ENCODE results near the gene P3H2.

GRCh38 chr3:189990826-189991225, 129.9 kb downstream of the P3H2 start:
- TF ChIP-seq YY1 (IDR thresholded peaks at IDR 0.05; ENCODE audit: insufficient read depth, insufficient read length) (no peak), ZNF274 (IDR thresholded peaks at IDR 0.05; ENCODE audit: low read depth, low read length) (no peak), SUZ12 (IDR thresholded peaks at IDR 0.05; ENCODE audit: extremely low read depth, insufficient read depth, insufficient read length) (no peak)
